GM12878 (cell line): ENCODE data around the gene EEF1A2. TPM values are rescaled to one million over a fixed set of nuclear protein-coding genes. Genes with fewer than 3 reads are reported as not detected.

Experiments used
- ATAC-seq: fragments of 200-7000 bp; cut with Tn5 transposase; 3 replicates; pipeline ENCODE4 v1.9.1; 2020; ENCODE audit warnings: mild to moderate bottlenecking, moderate library complexity
- BruUV-seq: library from RNA; stranded (reverse); fragments of 400-500 nt; replicated peaks from 2 replicates; lab custom pipeline; 2021; lab: Mats Ljungman, UMichigan
- CTCF ChIA-PET: fragments of 300-600 bp; sonication (Branson Sonifier 250); formaldehyde crosslinking; extraction: SDS; loops from one replicate; lab custom pipeline; 2021; ENCODE audit warnings: inconsistent platforms; lab: Yijun Ruan, JAX
- POLR2A ChIA-PET: fragments of 350-600 bp; formaldehyde crosslinking; extraction: SDS; loops from one replicate; lab custom pipeline; 2021; ENCODE audit warnings: inconsistent platforms; lab: Charles Lee
- RAD21 ChIA-PET: fragments of 300-600 bp; sonication (Branson Sonifier 250); formaldehyde crosslinking; loops from one replicate; lab custom pipeline; 2023; ENCODE audit warnings: antibody characterized with exemption; ENCODE audit not compliant: unreplicated experiment; lab: Charles Lee
- SMC1A ChIA-PET: fragments of 300-600 bp; sonication (Branson Sonifier 250); formaldehyde crosslinking; loops from one replicate; lab custom pipeline; 2023; ENCODE audit not compliant: unreplicated experiment, uncharacterized antibody; lab: Charles Lee
- DNase-seq: peaks from one replicate; pipeline ENCODE4 v3.0.0-alpha.2; 2011; ENCODE audit warnings: low read depth, low spot score
- FAIRE-seq: peaks from 3 replicates; lab custom pipeline; 2011; peaks lifted over from hg19 to GRCh38; lab: Jason Lieb, UNC
- H2AFZ ChIP-seq: 2 replicates; pipeline ENCODE4 v1.6.0; 2011; ENCODE audit warnings: low read depth, low read length, control low read depth; ENCODE audit not compliant: control insufficient read depth
- H3K27ac ChIP-seq: 2 replicates; pipeline ENCODE4 v1.5.1; 2011; ENCODE audit warnings: control low read depth; ENCODE audit not compliant: control insufficient read depth, insufficient read depth
- H3K27me3 ChIP-seq, 2 experiments: replicated peaks in 1 of 2; 2 replicates each; pipeline versions ENCODE4 v1.6.0 to v1.6.1; 2011; ENCODE audit warnings: low read length in 1 of 2; ENCODE audit not compliant: control insufficient read depth in 2 of 2, insufficient read depth in 2 of 2
- H3K36me3 ChIP-seq, 2 experiments: 2 replicates each; pipeline ENCODE4 v1.5.1; 2011; ENCODE audit warnings: low read length in 1 of 2; ENCODE audit not compliant: control insufficient read depth in 2 of 2, insufficient read depth in 2 of 2
- H3K4me1 ChIP-seq: 2 replicates; pipeline ENCODE4 v1.6.1; 2011; ENCODE audit warnings: mild to moderate bottlenecking, low read length, moderate library complexity, mixed read lengths; ENCODE audit not compliant: control insufficient read depth, insufficient read depth
- H3K4me2 ChIP-seq: 2 replicates; pipeline ENCODE4 v1.6.0; 2011; ENCODE audit warnings: control low read depth; ENCODE audit not compliant: control insufficient read depth, insufficient read depth
- H3K4me3 ChIP-seq: fragments of 200-600 bp; sonication (generic); 2 replicates; pipeline ENCODE4 v1.5.1; 2016
- H3K79me2 ChIP-seq: 2 replicates; pipeline ENCODE4 v1.6.0; 2011; ENCODE audit warnings: low read length; ENCODE audit not compliant: control insufficient read depth, insufficient read depth
- H3K9ac ChIP-seq: 2 replicates; pipeline ENCODE4 v1.8.0; 2011; ENCODE audit warnings: low read length, control low read depth, mixed read lengths; ENCODE audit not compliant: control insufficient read depth, insufficient read depth
- H3K9me3 ChIP-seq: replicated peaks from 3 replicates; pipeline ENCODE4 v1.5.1; 2011; ENCODE audit warnings: mild to moderate bottlenecking, low read length; ENCODE audit not compliant: control insufficient read depth, insufficient read depth
- H4K20me1 ChIP-seq: 2 replicates; pipeline ENCODE4 v1.6.0; 2011; ENCODE audit not compliant: control insufficient read depth, insufficient read depth
- BMI1 ChIP-seq: fragments of 450-650 bp; IDR thresholded peaks from 2 replicates; pipeline ENCODE4 v1.6.1; 2016; ENCODE audit warnings: mild to moderate bottlenecking, moderate library complexity, borderline replicate concordance
- CHD2 ChIP-seq: IDR thresholded peaks from 2 replicates; pipeline ENCODE4 v1.6.1; 2011; ENCODE audit warnings: low read depth, low read length, improper control_type of control experiment, borderline replicate concordance
- DPF2 ChIP-seq: fragments of 450-650 bp; IDR thresholded peaks from 2 replicates; pipeline ENCODE4 v1.6.1; 2017; ENCODE audit warnings: mild to moderate bottlenecking
- ESRRA ChIP-seq: IDR thresholded peaks from 2 replicates; pipeline ENCODE4 v1.6.1; 2012; ENCODE audit warnings: mild to moderate bottlenecking, low read length, improper control_type of control experiment
- FOXK2 ChIP-seq: fragments of 450-650 bp; IDR thresholded peaks from 2 replicates; pipeline ENCODE4 v1.6.1; 2017; ENCODE audit warnings: mild to moderate bottlenecking, moderate library complexity
- MTA3 ChIP-seq: IDR thresholded peaks from 2 replicates; pipeline ENCODE4 v1.6.1; 2012; ENCODE audit warnings: low read length, inconsistent platforms, borderline replicate concordance
- MYC ChIP-seq: IDR thresholded peaks from 2 replicates; pipeline ENCODE4 v1.6.1; 2011; ENCODE audit warnings: mild to moderate bottlenecking, low read length, moderate library complexity, inconsistent platforms; ENCODE audit not compliant: insufficient read depth, insufficient replicate concordance, insufficient read length, severe bottlenecking
- NRF1 ChIP-seq: conservative IDR thresholded peaks from 2 replicates; pipeline ENCODE4 v1.6.1; 2011; ENCODE audit warnings: mild to moderate bottlenecking, low read depth, low read length, improper control_type of control experiment
- PAX5 ChIP-seq: IDR thresholded peaks from 2 replicates; pipeline ENCODE4 v1.6.1; 2011; ENCODE audit warnings: low read depth, low read length, borderline replicate concordance
- RB1 ChIP-seq: fragments of 450-650 bp; formaldehyde crosslinking; IDR thresholded peaks from 2 replicates; pipeline ENCODE4 v1.6.1; 2017; ENCODE audit warnings: mild to moderate bottlenecking, borderline replicate concordance
- whole genome bisulfite sequencing: methylation state at CpG from one replicate; pipeline ENCODE4 v1.1.6; 2016; ENCODE audit warnings: low lambda C conversion rate; ENCODE audit not compliant: insufficient replicate concordance, insufficient coverage; ENCODE audit errors: missing lambda C conversion rate; 5-methylcytosine and 5-hydroxymethylcytosine counted together
- in situ Hi-C: fragments of 300-500 bp; cut with MboI; formaldehyde crosslinking; loops from 9 replicates; pipeline ENCODE4 v1.14.3; 2018; ENCODE audit warnings: mixed read lengths
- intact Hi-C: fragments of 100-400 bp; cut with micrococcal nuclease; formaldehyde crosslinking; loops from one replicate; pipeline ENCODE4 v1.14.2; 2022; ENCODE audit not compliant: unreplicated experiment
- polyA plus RNA-seq, 11 experiments: library from polyadenylated mRNA; depleted of rRNA in 4 of 11; unstranded in 6 of 11; stranded (reverse) in 5 of 11; fragments of >200 nt; fragmentation: Nextera tagmentation in 4 of 11; fragmentation: Illumina TruSeq in 1 of 11; extraction: Ambion mirVana in 4 of 11; extraction: Trizol in 1 of 11; gene quantifications; 1 replicate in 1 of 11; 2 replicates in 10 of 11; pipeline versions ENCODE4 v1.2.1 to v1.2.3, GENCODE V29; 2011 to 2016; ENCODE audit warnings: inconsistent platforms in 2 of 11, missing spikeins in 2 of 11, low read depth in 1 of 11
- total RNA-seq, 4 experiments: library from RNA; depleted of rRNA in 3 of 4; stranded (reverse); fragments of >200 nt in 3 of 4; fragmentation: Illumina TruSeq in 1 of 4; extraction: Trizol in 1 of 4; gene quantifications; 2 replicates each; pipeline versions ENCODE4 v1.2.1 to v1.2.3, GENCODE V29; 2013 to 2021
- TF ChIP-seq, protein P1 (sequence below): IDR thresholded peaks from 2 replicates; pipeline ENCODE4 v1.6.1; 2012; ENCODE audit warnings: low read length, inconsistent platforms

Gene EEF1A2
- total and polyA plus RNA-seq, 10 of the 15 experiments (the other 5 are each of a cell fraction or from before 2014, with no cell fraction given): 0.56 TPM; not detected in 9

GRCh38 chr20:63446216-63447024 is 52.5 kb downstream of the EEF1A2 start:
- H4K20me1 ChIP-seq: no peaks in the 10 kb centered on the region
- peaks cover 11% of the 10 kb centered on the region for H3K4me1 ChIP-seq
- CTCF ChIA-PET: no interaction called here
- H3K4me2 ChIP-seq: no peak overlapping the region
- DNase-seq (no peak), ATAC-seq (no peak), FAIRE-seq (no peak)
- RAD21 ChIA-PET: no interaction called here
- no peak overlapping the region for H3K27ac ChIP-seq
- in situ Hi-C loops: no loop called here
- no peaks in the 10 kb centered on the region for H3K36me3 ChIP-seq
- no peak overlapping the region for H3K9ac ChIP-seq
- POLR2A ChIA-PET: no interaction called here
- no peak overlapping the region for H3K4me3 ChIP-seq
- no peak for TF ChIP-seq BMI1
- no peak for TF ChIP-seq CHD2
- no peak for TF ChIP-seq ESRRA
- no peak for TF ChIP-seq FOXK2
- no peak for TF ChIP-seq MTA3
- TF ChIP-seq NRF1: no peak
- no peak for TF ChIP-seq PAX5
- TF ChIP-seq, protein P1, sequence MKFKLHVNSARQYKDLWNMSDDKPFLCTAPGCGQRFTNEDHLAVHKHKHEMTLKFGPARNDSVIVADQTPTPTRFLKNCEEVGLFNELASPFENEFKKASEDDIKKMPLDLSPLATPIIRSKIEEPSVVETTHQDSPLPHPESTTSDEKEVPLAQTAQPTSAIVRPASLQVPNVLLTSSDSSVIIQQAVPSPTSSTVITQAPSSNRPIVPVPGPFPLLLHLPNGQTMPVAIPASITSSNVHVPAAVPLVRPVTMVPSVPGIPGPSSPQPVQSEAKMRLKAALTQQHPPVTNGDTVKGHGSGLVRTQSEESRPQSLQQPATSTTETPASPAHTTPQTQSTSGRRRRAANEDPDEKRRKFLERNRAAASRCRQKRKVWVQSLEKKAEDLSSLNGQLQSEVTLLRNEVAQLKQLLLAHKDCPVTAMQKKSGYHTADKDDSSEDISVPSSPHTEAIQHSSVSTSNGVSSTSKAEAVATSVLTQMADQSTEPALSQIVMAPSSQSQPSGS: no peak
- no peak for TF ChIP-seq DPF2
- no peak for TF ChIP-seq MYC
- no peak for TF ChIP-seq RB1
- no peak overlapping the region for H2AFZ ChIP-seq
- intact Hi-C loops: no loop called here
- H3K27me3 ChIP-seq: no peaks in the 10 kb centered on the region
- no TSS peak for BruUV-seq
- SMC1A ChIA-PET: no interaction called here
- 31% methylated on average over 29 of the region's 31 CpGs for WGBS
- H3K79me2 ChIP-seq: no peaks in the 10 kb centered on the region
- no peaks in the 10 kb centered on the region; the same call in 2 of the 3 replicates for H3K9me3 ChIP-seq
